ENCODE results near the gene ARHGAP32.
A peak's percentile ranks its signal among the peaks of the same experiment; 100 is the strongest.

The ARHGAP32 gene

DNA sequence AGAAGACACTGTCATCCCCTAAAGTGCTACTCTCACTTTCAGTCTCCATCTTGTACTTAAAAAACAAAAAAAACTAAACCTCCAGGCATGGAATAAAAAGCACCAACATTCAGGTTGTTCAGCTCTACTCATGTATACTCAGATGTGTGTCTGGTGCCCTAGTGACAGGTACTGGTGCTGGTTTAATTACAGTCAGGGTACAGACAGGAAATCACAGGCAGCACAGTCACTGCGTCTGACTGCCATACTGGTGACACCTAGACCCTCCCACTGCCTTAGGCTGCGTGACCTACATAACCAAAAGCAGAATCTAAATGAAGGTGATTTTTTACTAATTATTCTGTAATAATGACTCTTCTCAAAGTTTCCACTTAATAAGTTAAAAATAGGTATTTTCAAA is at the start of gene ARHGAP32:
ARHGAP32 (minus strand) TSS at position 176 of the 400 bp plus-strand sequence; CDS start at position 49, 127 bp downstream.
- DNase-seq: no peak

GRCh38 chr11:129239207-129239606 is 47.1 kb upstream of the ARHGAP32 start:
- DNase-seq: no peak

DNA sequence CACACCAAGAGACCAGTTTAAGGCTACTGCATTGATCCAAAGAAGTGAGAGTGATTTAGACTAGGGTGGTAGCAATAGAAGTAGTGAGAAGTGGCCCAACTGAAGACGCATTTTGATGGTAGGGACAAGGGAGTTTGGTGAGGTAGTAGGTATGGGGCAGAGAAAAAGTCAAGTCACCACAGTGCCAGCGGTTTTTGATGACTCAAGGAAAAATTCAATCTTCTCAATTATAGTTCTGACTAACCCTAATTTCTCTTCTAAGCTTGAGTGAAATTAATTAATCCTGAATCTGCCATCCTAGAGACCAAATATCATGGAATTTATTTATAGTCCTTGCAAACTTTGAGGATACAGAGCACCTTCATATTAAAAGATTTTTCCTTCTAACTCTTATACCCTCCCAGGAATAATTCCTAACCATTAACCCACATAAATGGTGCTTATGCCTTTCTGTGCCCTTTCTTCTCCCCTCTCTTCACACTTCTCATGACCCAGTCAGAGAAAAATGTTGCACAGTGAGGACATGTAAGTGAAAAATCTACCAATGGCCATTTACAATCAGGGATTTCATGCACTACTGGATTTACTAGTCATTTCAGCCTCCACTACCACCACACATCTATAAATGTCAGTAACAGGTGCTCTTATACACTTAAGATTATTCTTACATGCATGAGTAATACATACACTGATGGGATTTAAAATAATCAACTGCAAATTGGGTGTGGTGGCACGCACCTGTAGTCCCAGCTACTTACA is 45.9 kb upstream of the ARHGAP32 start:
- no peak for DNase-seq

DNA sequence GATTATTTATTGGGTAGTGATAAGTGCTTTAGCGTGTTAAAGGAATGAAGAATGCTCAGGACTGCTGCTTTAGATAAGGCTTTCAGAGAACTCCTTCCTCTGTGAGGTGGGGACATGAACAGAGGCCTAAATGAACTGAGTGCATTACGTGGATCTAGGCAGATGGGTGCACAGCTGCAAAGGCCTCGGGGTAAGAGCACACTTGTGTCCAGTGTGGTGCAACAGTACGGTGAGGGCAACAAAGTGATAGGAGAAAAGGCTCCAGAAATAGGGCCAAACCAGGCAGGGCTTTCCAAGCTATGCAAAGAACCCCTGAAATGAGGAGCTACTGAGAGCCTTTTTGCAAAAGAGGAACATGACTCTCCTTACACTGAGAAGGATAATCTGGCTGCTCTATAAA is 45.3 kb upstream of the ARHGAP32 start:
- no peak for DNase-seq

DNA sequence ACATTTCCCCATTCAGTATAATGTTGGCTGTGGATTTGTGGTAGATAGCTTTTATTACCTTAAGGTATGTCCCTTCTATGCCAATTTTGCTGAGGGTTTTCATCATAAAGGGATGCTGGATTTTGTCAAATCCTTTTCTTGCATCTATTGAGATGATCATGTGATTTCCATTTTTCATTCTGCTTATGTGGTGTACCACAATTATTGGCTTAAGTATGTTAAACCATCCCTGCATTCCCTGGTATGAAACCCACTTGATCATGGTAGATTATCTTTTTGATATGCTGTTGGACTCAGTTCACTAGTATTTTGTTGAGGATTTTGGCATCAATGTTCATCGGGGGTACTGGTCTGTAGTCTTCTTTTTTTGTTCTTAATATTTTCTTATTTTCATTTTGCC is 44.7 kb upstream of the ARHGAP32 start:
- no peak for DNase-seq

GRCh38 chr11:129234978-129235377 is 42.9 kb upstream of the ARHGAP32 start:
- peak in 1 of 2 experiments; percentile 40 for DNase-seq

DNA sequence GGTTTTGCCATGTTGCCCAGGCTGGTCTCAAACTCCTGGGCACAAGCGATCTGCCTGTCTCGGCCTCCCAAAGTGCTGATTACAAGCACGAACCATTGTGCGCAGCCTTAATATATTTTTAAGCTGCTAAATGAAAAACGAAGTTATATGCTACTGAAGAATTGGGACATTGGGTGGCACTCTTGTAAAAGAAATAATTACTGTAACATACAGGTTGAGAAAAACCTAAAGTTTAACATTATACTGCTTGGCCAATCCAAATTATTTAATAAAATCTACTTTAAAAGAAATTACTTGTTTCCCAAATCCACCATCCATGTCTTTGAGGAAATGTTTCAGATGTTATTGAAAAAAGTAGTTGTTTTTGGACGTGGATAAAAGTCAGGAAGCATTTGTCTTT is 37.9 kb upstream of the ARHGAP32 start:
- DNase-seq: peak; percentile 43 to 51

- no peak for DNase-seq
Measured at GRCh38 chr11:129226207-129226798, 34.2 kb upstream of the ARHGAP32 start.

DNA sequence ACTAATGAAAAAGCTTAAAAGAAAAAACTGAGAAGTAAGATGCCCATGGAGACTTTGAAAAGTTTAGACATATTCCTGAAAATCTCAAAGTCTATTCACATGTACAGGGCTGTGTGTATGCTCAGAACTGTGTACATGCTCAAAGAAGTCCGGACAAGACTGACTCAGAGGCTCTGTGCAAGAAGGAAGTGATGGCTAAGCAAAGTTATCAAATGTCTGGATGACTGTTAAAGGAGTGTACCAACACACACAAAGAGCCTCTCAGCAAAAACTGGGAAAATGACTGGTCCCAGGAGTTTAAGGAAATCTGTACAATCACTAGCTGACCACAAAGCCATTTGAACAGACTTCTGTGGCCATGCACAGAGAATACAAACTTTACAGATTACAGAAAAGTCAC is 33.1 kb upstream of the ARHGAP32 start:
- DNase-seq: no peak

GRCh38 chr11:129224538-129224937 is 32.4 kb upstream of the ARHGAP32 start:
- no peak for DNase-seq

DNA sequence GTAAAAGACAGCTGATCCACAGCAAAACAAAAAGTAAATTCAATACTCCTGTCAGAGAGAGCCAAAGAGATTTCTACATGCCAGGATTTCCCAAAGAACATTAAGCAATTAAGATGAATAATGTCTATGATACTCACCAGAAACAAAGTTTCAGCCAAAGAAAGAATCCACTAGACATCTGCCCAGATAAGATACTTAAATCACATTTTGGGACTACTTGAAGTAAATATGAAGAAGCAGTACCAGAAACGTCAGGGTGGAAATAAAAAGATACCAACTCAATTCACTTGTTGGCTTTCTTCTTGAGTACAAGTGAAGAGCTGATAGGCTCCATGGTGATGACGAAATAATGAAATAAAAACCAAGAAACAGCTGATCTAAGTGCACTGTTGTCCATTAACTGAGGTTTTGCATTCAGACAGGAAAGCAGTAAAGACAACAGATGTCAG is 31.6 kb upstream of the ARHGAP32 start:
- DNase-seq: no peak

DNA sequence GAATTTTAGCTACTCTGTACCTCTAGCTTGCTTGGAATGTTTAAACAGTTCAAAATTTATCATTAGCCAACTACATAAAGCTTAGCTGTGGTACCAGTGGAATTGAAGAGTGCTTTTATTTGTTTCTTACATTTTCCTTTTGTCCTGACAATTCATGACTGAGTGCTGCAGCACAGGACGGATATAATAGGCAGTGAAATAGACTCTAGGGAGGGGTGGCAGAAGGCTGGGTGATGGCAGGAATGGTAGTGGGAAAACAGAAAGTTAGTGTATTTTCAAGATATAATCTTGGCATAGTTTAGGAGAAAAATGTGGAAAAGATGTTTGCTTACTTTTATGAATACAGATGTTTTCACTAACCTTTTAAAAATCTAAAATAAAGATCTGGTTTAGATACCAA is 31.1 kb upstream of the ARHGAP32 start:
- no peak for DNase-seq

DNA sequence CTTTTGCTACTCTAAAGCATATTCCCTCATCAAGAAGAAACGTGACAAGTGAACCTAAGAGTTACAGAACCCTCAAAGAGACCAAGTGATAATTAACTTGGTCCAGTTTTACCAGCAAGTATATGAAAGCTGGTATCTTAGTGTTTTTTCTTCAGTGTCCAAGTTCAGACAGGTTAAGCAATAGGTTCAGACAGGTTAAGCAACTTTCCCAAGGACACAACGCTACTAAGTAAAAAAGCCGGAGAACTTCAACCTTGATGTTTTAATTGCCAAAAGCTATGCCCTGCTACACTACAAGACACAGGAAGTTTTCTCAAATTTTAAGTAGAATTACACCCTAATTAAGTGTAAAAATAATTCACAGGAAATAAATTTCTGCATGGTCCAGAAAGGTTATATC is 30.0 kb upstream of the ARHGAP32 start:
- DNase-seq: no peak

- DNase-seq: no peak
Measured at GRCh38 chr11:129215506-129216245, 23.6 kb upstream of the ARHGAP32 start.

GRCh38 chr11:129214710-129215295 is 22.7 kb upstream of the ARHGAP32 start:
- no peak for DNase-seq

DNA sequence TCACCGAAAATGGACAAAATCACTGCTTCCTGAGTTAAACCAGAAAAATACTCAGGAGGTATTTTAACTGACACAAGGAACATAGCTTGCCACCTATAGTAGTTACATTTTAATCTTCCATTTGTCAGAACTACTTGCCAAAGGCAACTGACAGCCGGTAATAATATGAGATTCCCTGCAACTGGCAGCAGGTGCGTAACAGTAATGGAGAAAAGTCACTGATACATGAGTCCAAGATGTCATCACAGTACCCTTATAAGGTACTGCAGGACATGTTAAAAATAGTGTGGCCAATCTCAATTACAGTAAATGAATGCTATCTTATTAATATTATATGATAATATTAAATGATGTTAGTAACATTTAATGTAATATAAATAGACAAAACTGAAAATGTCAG is 21.1 kb upstream of the ARHGAP32 start:
- DNase-seq: no peak

- no peak for DNase-seq
Measured at GRCh38 chr11:129211397-129211796, 19.3 kb upstream of the ARHGAP32 start.

GRCh38 chr11:129210831-129211181 is 18.7 kb upstream of the ARHGAP32 start:
- DNase-seq: peak in 1 of 2 experiments; percentile 30

GRCh38 chr11:129209891-129210830 is 18.0 kb upstream of the ARHGAP32 start:
- peak in 1 of 2 experiments; percentile 33 for DNase-seq

DNA sequence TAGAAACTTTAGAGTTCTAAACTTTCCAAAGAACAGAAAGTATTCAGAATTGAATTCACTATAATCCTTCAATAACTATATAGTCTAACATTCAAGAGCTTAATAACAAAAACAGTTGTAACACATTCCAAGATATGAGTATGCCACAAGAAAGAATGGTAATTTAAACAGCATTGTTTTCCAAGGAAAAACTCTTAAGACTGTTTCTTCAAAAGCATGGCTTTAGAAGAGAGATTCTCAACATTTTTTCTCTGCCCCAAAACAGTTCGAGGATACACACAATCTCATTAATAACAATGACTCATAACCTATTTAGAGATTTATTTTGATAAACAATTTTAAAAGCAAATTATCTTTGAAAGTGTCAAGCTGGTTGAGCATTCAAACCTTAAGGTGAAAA is 16.7 kb upstream of the ARHGAP32 start:
- DNase-seq: no peak

- DNase-seq: no peak
Measured at GRCh38 chr11:129204150-129204838, 12.2 kb upstream of the ARHGAP32 start.

GRCh38 chr11:129202646-129203045 is 10.5 kb upstream of the ARHGAP32 start:
- DNase-seq: no peak

All from NCI-H526 (cell line).